Mesenchymal stem cell (in vitro differentiated cells and primary cell): ENCODE measurements around the gene ASTN2. TPM values are rescaled to one million over a fixed set of nuclear protein-coding genes. Genes with fewer than 3 reads are reported as not detected.

Experiments
- DNase-seq: peaks from one replicate; pipeline ENCODE4 v3.0.0-alpha.2; 2013
- H2AFZ ChIP-seq: one replicate; pipeline ENCODE4 v1.6.1; 2013; ENCODE audit warnings: low read depth, mild to moderate bottlenecking, control low read depth, inconsistent platforms, low read length, moderate library complexity
- H2AK5ac ChIP-seq: 2 replicates; pipeline ENCODE4 v1.6.1; 2013; ENCODE audit warnings: low read length, moderate library complexity, mild to moderate bottlenecking, inconsistent platforms; ENCODE audit not compliant: severe bottlenecking
- H2BK120ac ChIP-seq: one replicate; pipeline ENCODE4 v1.6.1; 2013; ENCODE audit warnings: low read depth, mild to moderate bottlenecking, inconsistent platforms, low read length, moderate library complexity
- H2BK12ac ChIP-seq, 2 experiments: one replicate each; pipeline ENCODE4 v1.6.1; 2013; ENCODE audit warnings: inconsistent platforms in 2 of 2, low read length in 2 of 2, mild to moderate bottlenecking in 2 of 2, moderate library complexity in 2 of 2, control low read depth in 1 of 2
- H2BK15ac ChIP-seq: one replicate; pipeline ENCODE4 v1.6.1; 2013; ENCODE audit warnings: mild to moderate bottlenecking, low read depth, inconsistent platforms; ENCODE audit not compliant: poor library complexity, severe bottlenecking
- H2BK5ac ChIP-seq: 2 replicates; pipeline ENCODE4 v1.6.1; 2013; ENCODE audit warnings: low read depth, mild to moderate bottlenecking, low read length, control low read depth, inconsistent platforms; ENCODE audit not compliant: poor library complexity, severe bottlenecking
- H3K14ac ChIP-seq, 2 experiments: one replicate each; pipeline ENCODE4 v1.6.1; 2013; ENCODE audit warnings: inconsistent platforms in 2 of 2, low read length in 2 of 2, control low read depth in 1 of 2, mild to moderate bottlenecking in 1 of 2, moderate library complexity in 1 of 2
- H3K18ac ChIP-seq, 2 experiments: one replicate each; pipeline ENCODE4 v1.6.1; 2013; ENCODE audit warnings: inconsistent platforms in 2 of 2, low read length in 2 of 2, control low read depth in 1 of 2, low read depth in 1 of 2, mild to moderate bottlenecking in 1 of 2
- H3K23ac ChIP-seq, 2 experiments: one replicate each; pipeline ENCODE4 v1.6.1; 2013; ENCODE audit warnings: inconsistent platforms in 2 of 2, low read length in 2 of 2, mild to moderate bottlenecking in 2 of 2, moderate library complexity in 2 of 2, control low read depth in 1 of 2
- H3K27ac ChIP-seq: 2 replicates; pipeline ENCODE4 v1.5.1; 2013; ENCODE audit warnings: mild to moderate bottlenecking, moderate library complexity, low read length, control low read depth, inconsistent platforms; ENCODE audit not compliant: poor library complexity, severe bottlenecking
- H3K27me3 ChIP-seq, 2 experiments: 2 replicates each; pipeline versions ENCODE4 v1.6.1 to v1.7.0; 2013; ENCODE audit warnings: low read length in 2 of 2, mild to moderate bottlenecking in 2 of 2, moderate library complexity in 2 of 2, control low read depth in 1 of 2, inconsistent platforms in 1 of 2; ENCODE audit not compliant: control insufficient read depth in 1 of 2, insufficient read depth in 1 of 2
- H3K36me3 ChIP-seq, 2 experiments: 2 replicates each; pipeline versions ENCODE4 v1.6.1 to v1.7.0; 2013; ENCODE audit warnings: low read length in 2 of 2, control low read depth in 1 of 2, inconsistent platforms in 1 of 2, low read depth in 1 of 2, mild to moderate bottlenecking in 1 of 2; ENCODE audit not compliant: insufficient read depth in 2 of 2, control insufficient read depth in 1 of 2
- H3K4ac ChIP-seq, 2 experiments: one replicate each; pipeline ENCODE4 v1.6.1; 2013; ENCODE audit warnings: inconsistent platforms in 2 of 2, low read length in 2 of 2, mild to moderate bottlenecking in 2 of 2, moderate library complexity in 2 of 2, control low read depth in 1 of 2, low read depth in 1 of 2
- H3K4me1 ChIP-seq: 2 replicates; pipeline ENCODE4 v1.6.1; 2013; ENCODE audit warnings: low read depth, low read length, control low read depth; ENCODE audit not compliant: control insufficient read depth, insufficient read depth
- H3K4me2 ChIP-seq: 2 replicates; pipeline ENCODE4 v1.6.1; 2013; ENCODE audit warnings: low read length, mild to moderate bottlenecking, inconsistent platforms; ENCODE audit not compliant: poor library complexity, severe bottlenecking
- H3K4me3 ChIP-seq, 2 experiments: 2 replicates each; pipeline versions ENCODE4 v1.5.1 to v1.7.0; 2013; ENCODE audit warnings: low read length in 2 of 2, mild to moderate bottlenecking in 2 of 2, control low read depth in 1 of 2, low read depth in 1 of 2; ENCODE audit not compliant: insufficient read depth in 1 of 2
- H3K79me1 ChIP-seq: replicated peaks from 2 replicates; pipeline ENCODE4 v1.6.1; 2013; ENCODE audit warnings: mild to moderate bottlenecking, control low read depth, low read length, inconsistent platforms; ENCODE audit not compliant: poor library complexity, severe bottlenecking
- H3K9ac ChIP-seq: 2 replicates; pipeline ENCODE4 v1.7.0; 2013; ENCODE audit warnings: mild to moderate bottlenecking, low read length, moderate library complexity
- H3K9me3 ChIP-seq: 2 replicates; pipeline ENCODE4 v1.7.0; 2013; ENCODE audit warnings: mild to moderate bottlenecking, low read length; ENCODE audit not compliant: control insufficient read depth
- H4K8ac ChIP-seq: one replicate; pipeline ENCODE4 v1.6.1; 2013; ENCODE audit warnings: inconsistent platforms, mild to moderate bottlenecking, low read length, moderate library complexity
- H4K91ac ChIP-seq: one replicate; pipeline ENCODE4 v1.6.1; 2013; ENCODE audit warnings: mild to moderate bottlenecking, low read length, inconsistent platforms
- WGBS: methylation state at CpG from one replicate; pipeline ENCODE4 v1.1.7; 2013; ENCODE audit warnings: mixed read lengths; 5-methylcytosine and 5-hydroxymethylcytosine counted together
- polyA plus RNA-seq, 2 experiments: library from polyadenylated mRNA; stranded (reverse); fragments of 200-250 nt; gene quantifications; one replicate each; pipeline ENCODE4 v1.2.3, GENCODE V29; 2013

Gene ASTN2
- polyA plus RNA-seq (2013, experiment 1 of 2): 2.5 TPM
- 2.3 TPM for polyA plus RNA-seq (2013, experiment 2 of 2)

DNA sequence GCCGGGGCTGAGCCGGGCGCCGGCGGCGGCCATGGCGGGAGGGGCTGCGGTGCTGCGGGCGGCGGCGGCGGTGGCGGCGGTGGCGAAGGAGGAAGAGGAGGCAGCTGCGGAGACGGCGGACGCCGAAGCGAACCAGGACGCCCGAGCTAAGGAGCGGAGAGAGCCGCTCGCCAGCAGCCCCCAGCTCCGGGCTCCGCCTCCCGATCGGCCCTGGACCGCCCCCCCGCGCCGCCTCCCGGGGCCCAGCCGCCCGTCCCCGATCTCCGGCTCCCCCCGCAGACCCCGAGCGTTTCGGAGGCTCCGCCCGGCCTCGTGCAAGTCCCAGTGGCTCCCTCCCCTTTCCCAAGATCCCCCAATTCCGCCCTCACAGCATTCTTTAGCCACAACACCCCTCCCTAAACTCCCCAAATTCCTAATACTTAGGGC, at the start of gene ASTN2:
ASTN2 (minus strand) TSS at position 152 of the 426 bp plus-strand sequence; CDS start at position 33, 119 bp downstream.
- 0% methylated on average over 23 of the region's 48 CpGs for WGBS
- peak within 1 kb of the TSS; percentile 27 for H4K91ac ChIP-seq
- peak; percentile 4 for DNase-seq

GRCh38 chr9:117462861-117463260, 48.0 kb upstream of the ASTN2 start:
- 79% methylated on average over 2 of the region's 4 CpGs for WGBS
- no peaks in the 10 kb centered on the region for H3K79me1 ChIP-seq
- no peaks in the 10 kb centered on the region for H3K9me3 ChIP-seq
- no peak overlapping the region for H3K14ac ChIP-seq
- no peak overlapping the region for H2BK12ac ChIP-seq
- no peak overlapping the region for H3K4me2 ChIP-seq
- no peak overlapping the region for H3K4ac ChIP-seq
- no peak overlapping the region for H3K18ac ChIP-seq
- DNase-seq: no peak
- no peak overlapping the region for H2AK5ac ChIP-seq
- no peak overlapping the region for H4K8ac ChIP-seq
- H3K27ac ChIP-seq: no peak overlapping the region
- H2BK5ac ChIP-seq: no peak overlapping the region
- no peak overlapping the region for H2AFZ ChIP-seq
- H2BK120ac ChIP-seq: no peak overlapping the region
- no peak overlapping the region for H4K91ac ChIP-seq
- no peaks in the 10 kb centered on the region for H3K36me3 ChIP-seq
- H3K9ac ChIP-seq: no peak overlapping the region
- no peak overlapping the region for H3K23ac ChIP-seq
- no peak overlapping the region for H3K4me3 ChIP-seq
- no peak overlapping the region for H2BK15ac ChIP-seq
- no peaks in the 10 kb centered on the region for H3K4me1 ChIP-seq
- H3K27me3 ChIP-seq: peaks cover 0 to 4% of the 10 kb centered on the region in 2 experiments

More for the DNA sequence above, at the start of gene ASTN2:
- Histone ChIP-seq H4K8ac (no peak within 1 kb of the TSS), H3K27ac (no peak within 1 kb of the TSS), H3K23ac (peak within 1 kb of the TSS in 1 of 2 experiments; percentile 34), H3K36me3 (no peaks in the 10 kb centered on the region), H2BK12ac (no peak within 1 kb of the TSS), H2BK15ac (peak within 1 kb of the TSS; percentile 69), H3K27me3 (peaks cover 65 to 72% of the 10 kb centered on the region in 2 experiments), H2AK5ac (no peak within 1 kb of the TSS), H3K4ac (no peak within 1 kb of the TSS), H2BK5ac (no peak within 1 kb of the TSS), H3K79me1 (no peaks in the 10 kb centered on the region), H2BK120ac (no peak within 1 kb of the TSS), H3K14ac (no peak within 1 kb of the TSS), H3K9me3 (no peaks in the 10 kb centered on the region), H3K4me3 (peak within 1 kb of the TSS; percentile 18 to 66), H3K4me2 (peak within 1 kb of the TSS; percentile 95), H2AFZ (peak within 1 kb of the TSS; percentile 49), H3K18ac (no peak within 1 kb of the TSS), H3K9ac (no peak within 1 kb of the TSS), H3K4me1 (peaks cover 22% of the 10 kb centered on the region)

DNA sequence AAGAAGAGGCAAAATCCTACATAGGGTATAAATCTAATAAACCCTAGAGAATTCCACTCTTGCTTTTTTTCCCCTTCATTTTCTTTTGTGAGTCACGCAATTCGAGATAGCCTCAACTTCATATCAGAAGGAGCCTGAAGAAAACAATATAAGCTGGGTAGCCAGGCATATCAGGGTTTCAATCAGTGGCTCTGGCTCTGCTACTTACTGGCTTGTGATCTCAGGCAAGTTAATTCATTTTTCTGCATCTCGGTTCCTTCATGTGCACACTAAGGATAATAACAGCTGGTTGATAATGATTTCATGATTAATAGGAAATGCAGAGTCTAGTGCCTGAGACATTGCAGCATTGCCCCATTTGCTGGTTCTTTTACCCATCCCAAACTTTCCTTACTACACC, 46.5 kb upstream of the ASTN2 start:
- H3K27ac ChIP-seq: no peak overlapping the region
- WGBS: 98% methylated on average over 2 of the region's 3 CpGs
- H3K4me2 ChIP-seq: no peak overlapping the region
- no peak overlapping the region for H3K9ac ChIP-seq
- no peak overlapping the region for H2AK5ac ChIP-seq
- H4K91ac ChIP-seq: no peak overlapping the region
- H3K4me1 ChIP-seq: no peaks in the 10 kb centered on the region
- H2BK5ac ChIP-seq: no peak overlapping the region
- no peaks in the 10 kb centered on the region for H3K9me3 ChIP-seq
- H2BK12ac ChIP-seq: no peak overlapping the region
- no peak overlapping the region for H3K4me3 ChIP-seq
- H3K4ac ChIP-seq: no peak overlapping the region
- no peak overlapping the region for H4K8ac ChIP-seq
- peaks cover 0 to 4% of the 10 kb centered on the region in 2 experiments for H3K27me3 ChIP-seq
- no peak overlapping the region for H3K18ac ChIP-seq
- H2BK15ac ChIP-seq: no peak overlapping the region
- no peak overlapping the region for H2BK120ac ChIP-seq
- no peaks in the 10 kb centered on the region for H3K79me1 ChIP-seq
- no peak overlapping the region for H3K14ac ChIP-seq
- H3K36me3 ChIP-seq: no peaks in the 10 kb centered on the region
- H3K23ac ChIP-seq: no peak overlapping the region
- no peak for DNase-seq
- no peak overlapping the region for H2AFZ ChIP-seq

- no peak overlapping the region for H3K9ac ChIP-seq
- no peak overlapping the region for H2BK15ac ChIP-seq
- no peak overlapping the region for H2AFZ ChIP-seq
- no peak overlapping the region for H3K14ac ChIP-seq
- WGBS: 72% methylated on average over 3 of the region's 3 CpGs
- no peak for DNase-seq
- no peak overlapping the region for H2BK5ac ChIP-seq
- no peaks in the 10 kb centered on the region for H3K9me3 ChIP-seq
- no peak overlapping the region for H3K4ac ChIP-seq
- H2BK120ac ChIP-seq: no peak overlapping the region
- no peaks in the 10 kb centered on the region for H3K4me1 ChIP-seq
- no peak overlapping the region for H2BK12ac ChIP-seq
- no peak overlapping the region for H4K91ac ChIP-seq
- no peak overlapping the region for H2AK5ac ChIP-seq
- H4K8ac ChIP-seq: no peak overlapping the region
- no peaks in the 10 kb centered on the region for H3K79me1 ChIP-seq
- H3K4me2 ChIP-seq: no peak overlapping the region
- no peaks in the 10 kb centered on the region for H3K36me3 ChIP-seq
- no peak overlapping the region for H3K4me3 ChIP-seq
- H3K27ac ChIP-seq: no peak overlapping the region
- H3K27me3 ChIP-seq: peaks cover 0 to 4% of the 10 kb centered on the region in 2 experiments
- no peak overlapping the region for H3K18ac ChIP-seq
- no peak overlapping the region for H3K23ac ChIP-seq
These were observed 45.9 kb upstream of the ASTN2 start for GRCh38 chr9:117460743-117461142.
